Thyroid gland (tissue), 4 donors: ENCODE measurements around the gene CCND1. TPM values are rescaled to one million over a fixed set of nuclear protein-coding genes. Genes with fewer than 3 reads are reported as not detected.

ENCODE experiments used
- DNase-seq, 2 donors: peaks; one replicate each; pipeline ENCODE4 v3.0.0-alpha.2; 2019
- H3K27ac ChIP-seq, 3 donors: fragments of 200-600 bp; sonication (generic); 1 replicate in 2 of 3; 2 replicates in 1 of 3; pipeline ENCODE4 v1.5.1; 2016 to 2019; ENCODE audit warnings: mild to moderate bottlenecking in 1 of 3, moderate library complexity in 1 of 3
- H3K27me3 ChIP-seq: fragments of 200-600 bp; sonication (generic); one replicate; pipeline ENCODE4 v1.5.1; 2019
- H3K36me3 ChIP-seq, 2 donors: fragments of 200-600 bp; sonication (generic); one replicate each; pipeline ENCODE4 v1.5.1; 2016 to 2019
- H3K4me1 ChIP-seq, 2 donors: fragments of 200-600 bp; sonication (generic); one replicate each; pipeline ENCODE4 v1.5.1; 2017 to 2019
- H3K4me3 ChIP-seq, 3 donors: fragments of 200-600 bp; sonication (generic); replicated peaks in 1 of 3; 1 replicate in 2 of 3; 2 replicates in 1 of 3; pipeline ENCODE4 v1.5.1; 2016; ENCODE audit warnings: mild to moderate bottlenecking in 1 of 3
- H3K9me3 ChIP-seq: fragments of 200-600 bp; sonication (generic); one replicate; pipeline ENCODE4 v1.5.1; 2017
- POLR2A ChIP-seq, 2 donors: fragments of 450-650 bp; IDR thresholded peaks; one replicate each; pipeline ENCODE4 v1.6.1; 2017; ENCODE audit warnings: antibody characterized with exemption in 2 of 2, mild to moderate bottlenecking in 2 of 2, moderate library complexity in 1 of 2
- WGBS, 2 donors: methylation state at CpG; one replicate each; pipeline ENCODE4 v1.1.5; 2017; 5-methylcytosine and 5-hydroxymethylcytosine counted together
- intact Hi-C: fragments of 100-400 bp; cut with DNase I; formaldehyde crosslinking; loops from one replicate; pipeline ENCODE4 v1.15.1; 2023
- total RNA-seq, 4 donors: library from RNA; depleted of rRNA; stranded (reverse); fragments of >200 nt; gene quantifications; one replicate each; pipeline ENCODE4 v1.2.3, GENCODE V29; 2016
- TF ChIP-seq, protein P1 (sequence below), 6 experiments: fragments of 200-600 bp in 3 of 6; fragments of 450-650 bp in 3 of 6; sonication (generic) in 3 of 6; IDR thresholded peaks; one replicate each; pipeline ENCODE4 v1.5.1; 2016 to 2019; ENCODE audit warnings: antibody characterized with exemption in 6 of 6, mild to moderate bottlenecking in 2 of 6, inconsistent platforms in 1 of 6, moderate library complexity in 1 of 6

Gene CCND1
- total RNA-seq, 4 donors from 2014 or later: 55.1 to 110 (median 94.6) TPM

GRCh38 chr11:69654660-69655478, 13.9 kb downstream of the CCND1 start:
- intact Hi-C loops: no loop called here
- 77% methylated on average over 19 to 21 of the region's 27 CpGs for WGBS, 2 donors
- no peak overlapping the region for H3K27ac ChIP-seq
- no peaks in the 10 kb centered on the region for H3K4me1 ChIP-seq
- H3K27me3 ChIP-seq: no peaks in the 10 kb centered on the region
- peaks cover 19 to 29% of the 10 kb centered on the region in 2 donors for H3K36me3 ChIP-seq
- no peak for DNase-seq
- H3K4me3 ChIP-seq: no peak overlapping the region
- H3K9me3 ChIP-seq: no peaks in the 10 kb centered on the region
- TF ChIP-seq POLR2A (IDR thresholded peaks at IDR 0.05): no peak
- TF ChIP-seq, protein P1, sequence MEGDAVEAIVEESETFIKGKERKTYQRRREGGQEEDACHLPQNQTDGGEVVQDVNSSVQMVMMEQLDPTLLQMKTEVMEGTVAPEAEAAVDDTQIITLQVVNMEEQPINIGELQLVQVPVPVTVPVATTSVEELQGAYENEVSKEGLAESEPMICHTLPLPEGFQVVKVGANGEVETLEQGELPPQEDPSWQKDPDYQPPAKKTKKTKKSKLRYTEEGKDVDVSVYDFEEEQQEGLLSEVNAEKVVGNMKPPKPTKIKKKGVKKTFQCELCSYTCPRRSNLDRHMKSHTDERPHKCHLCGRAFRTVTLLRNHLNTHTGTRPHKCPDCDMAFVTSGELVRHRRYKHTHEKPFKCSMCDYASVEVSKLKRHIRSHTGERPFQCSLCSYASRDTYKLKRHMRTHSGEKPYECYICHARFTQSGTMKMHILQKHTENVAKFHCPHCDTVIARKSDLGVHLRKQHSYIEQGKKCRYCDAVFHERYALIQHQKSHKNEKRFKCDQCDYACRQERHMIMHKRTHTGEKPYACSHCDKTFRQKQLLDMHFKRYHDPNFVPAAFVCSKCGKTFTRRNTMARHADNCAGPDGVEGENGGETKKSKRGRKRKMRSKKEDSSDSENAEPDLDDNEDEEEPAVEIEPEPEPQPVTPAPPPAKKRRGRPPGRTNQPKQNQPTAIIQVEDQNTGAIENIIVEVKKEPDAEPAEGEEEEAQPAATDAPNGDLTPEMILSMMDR (IDR thresholded peaks at IDR 0.05): no peak

- WGBS, 2 donors: 91 to 92% methylated on average over 11 to 19 of the region's 19 CpGs
- no peak overlapping the region for H3K27ac ChIP-seq
- H3K4me1 ChIP-seq: no peaks in the 10 kb centered on the region
- DNase-seq: no peak
- H3K4me3 ChIP-seq: no peak overlapping the region
- intact Hi-C loops: no loop called here
- no peaks in the 10 kb centered on the region for H3K27me3 ChIP-seq
- H3K36me3 ChIP-seq: peaks cover 12 to 20% of the 10 kb centered on the region in 2 donors
- TF ChIP-seq, protein P1 (IDR thresholded peaks at IDR 0.05): no peak
- TF ChIP-seq POLR2A (IDR thresholded peaks at IDR 0.05): no peak
- no peaks in the 10 kb centered on the region for H3K9me3 ChIP-seq
Observed at GRCh38 chr11:69655479-69656428, 14.8 kb downstream of the CCND1 start.

DNA sequence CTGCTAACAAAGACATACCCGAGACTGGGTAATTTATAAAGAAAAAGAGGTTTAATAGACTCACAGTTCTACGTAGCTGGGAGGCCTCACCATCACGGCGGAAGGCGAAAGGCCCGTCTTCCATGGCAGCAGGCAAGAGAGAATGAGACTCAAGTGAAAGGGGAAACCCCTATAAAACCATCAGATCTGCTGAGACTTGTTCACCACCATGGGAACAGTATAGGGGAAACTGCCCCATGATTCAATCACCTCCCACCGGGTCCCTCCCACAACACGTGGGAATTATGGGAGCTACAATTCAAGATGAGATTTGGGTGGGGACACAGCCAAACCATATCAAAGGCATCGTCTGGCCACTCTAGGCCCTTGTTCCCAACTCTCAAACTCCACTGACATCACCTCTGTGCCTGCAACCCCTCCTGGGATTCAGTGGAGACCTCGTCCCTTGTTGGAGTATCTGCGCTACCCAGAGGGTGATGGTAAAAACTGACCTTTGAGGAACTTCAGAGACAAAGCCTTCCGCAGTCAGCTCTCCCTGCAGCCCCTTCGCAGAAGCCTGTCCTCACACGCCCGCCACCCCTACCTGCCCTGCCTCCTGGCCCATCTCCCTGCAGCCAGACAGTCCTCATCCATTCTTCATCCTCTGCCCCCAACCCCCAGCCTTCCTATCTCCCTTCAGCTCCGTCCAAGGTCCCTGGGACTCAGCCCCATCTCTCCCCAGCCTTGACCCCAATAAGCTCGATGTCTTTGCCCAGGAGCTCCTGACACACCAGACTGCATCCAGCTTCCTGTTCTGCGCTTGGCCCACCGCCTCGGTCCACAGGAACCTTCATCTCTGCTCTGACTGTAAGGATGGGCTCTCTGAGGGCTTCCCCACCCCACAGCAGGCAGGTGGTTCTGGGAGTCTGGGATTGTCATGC, 15.8 kb downstream of the CCND1 start:
- TF ChIP-seq POLR2A (IDR thresholded peaks at IDR 0.05): no peak
- TF ChIP-seq, protein P1 (IDR thresholded peaks at IDR 0.05): no peak
- Histone ChIP-seq H3K27ac (no peak overlapping the region), H3K27me3 (no peaks in the 10 kb centered on the region), H3K36me3 (peaks cover 10% of the 10 kb centered on the region in 2 donors), H3K4me3 (no peak overlapping the region), H3K4me1 (peaks cover 3 to 6% of the 10 kb centered on the region in 2 donors), H3K9me3 (no peaks in the 10 kb centered on the region)
- DNase-seq: no peak
- WGBS, 2 donors: 89 to 91% methylated on average over 20 of the region's 20 CpGs
- intact Hi-C loops: no loop called here

DNA sequence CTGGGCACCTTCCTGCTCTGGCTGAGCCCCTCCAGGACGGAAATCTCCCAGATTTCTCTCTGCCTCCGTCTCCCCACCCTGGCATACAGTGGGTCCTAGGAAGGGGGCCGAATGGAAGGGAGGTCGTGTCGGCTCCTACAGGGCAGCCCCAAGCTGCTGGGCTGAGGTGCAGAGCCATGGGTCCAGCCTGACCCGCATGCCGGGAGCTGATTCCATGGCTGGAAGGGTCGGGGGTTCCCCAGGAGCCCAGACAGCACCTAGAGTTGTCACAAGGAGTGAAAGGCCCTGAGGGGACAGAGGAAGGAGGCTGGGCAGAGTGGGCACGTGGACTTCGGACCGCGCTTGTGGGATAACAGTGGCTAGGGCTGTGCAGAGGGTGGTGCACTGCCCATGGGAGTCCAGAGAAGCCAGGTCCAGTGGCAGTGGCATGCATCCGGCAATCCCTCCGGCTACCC, 16.5 kb downstream of the CCND1 start:
- Histone ChIP-seq H3K27me3 (no peaks in the 10 kb centered on the region), H3K9me3 (no peaks in the 10 kb centered on the region), H3K4me1 (peaks cover 9 to 11% of the 10 kb centered on the region in 2 donors), H3K4me3 (no peak overlapping the region), H3K36me3 (peaks cover 3 to 4% of the 10 kb centered on the region in 2 donors), H3K27ac (no peak overlapping the region)
- DNase-seq: no peak
- intact Hi-C loops: no loop called here
- TF ChIP-seq, protein P1 (IDR thresholded peaks at IDR 0.05): no peak
- no peak for TF ChIP-seq POLR2A (IDR thresholded peaks at IDR 0.05)
- WGBS, 2 donors: 91 to 97% methylated on average over 13 to 14 of the region's 14 CpGs
